Measurements from ENCODE around the gene CAND2. TPM values are rescaled to one million over a fixed set of nuclear protein-coding genes. Genes with fewer than 3 reads are reported as not detected.

The CAND2 gene
- total and polyA plus RNA-seq, 10 of the 15 experiments (the other 5 are each of a cell fraction or from before 2014, with no cell fraction given): 0.03 to 1.9 (median 0.52) TPM

GRCh38 chr3:12772462-12772861 is 24.0 kb upstream of the CAND2 start:
- Histone ChIP-seq H3K4me2 (ENCODE audit: control insufficient read depth, insufficient read depth) (no peak overlapping the region), H3K27me3 (replicated peaks in 1 of 2; ENCODE audit: control insufficient read depth in 2 of 2, insufficient read depth in 2 of 2, low read length in 1 of 2) (no peaks in the 10 kb centered on the region), H3K9ac (ENCODE audit: control insufficient read depth, insufficient read depth, low read length) (no peak overlapping the region), H2AFZ (ENCODE audit: control insufficient read depth, low read depth, low read length) (no peak overlapping the region), H3K9me3 (replicated peaks; ENCODE audit: control insufficient read depth, insufficient read depth, low read length) (peaks cover 7% of the 10 kb centered on the region; the same call in 2 of the 3 replicates), H3K36me3 (ENCODE audit: control insufficient read depth in 2 of 2, insufficient read depth in 2 of 2, low read length in 1 of 2) (no peaks in the 10 kb centered on the region), H3K4me1 (ENCODE audit: control insufficient read depth, insufficient read depth, low read length) (no peaks in the 10 kb centered on the region), H4K20me1 (ENCODE audit: control insufficient read depth, insufficient read depth) (no peaks in the 10 kb centered on the region), H3K79me2 (ENCODE audit: control insufficient read depth, insufficient read depth, low read length) (no peaks in the 10 kb centered on the region), H3K27ac (ENCODE audit: control insufficient read depth, insufficient read depth) (no peak overlapping the region), H3K4me3 (no peak overlapping the region)
- SMC1A ChIA-PET (ENCODE audit: uncharacterized antibody, unreplicated experiment): no interaction called here
- no peak for DNase-seq (ENCODE audit: low read depth, low spot score)
- 37% methylated on average over 5 of the region's 5 CpGs for WGBS (ENCODE audit: insufficient coverage, insufficient replicate concordance, low lambda C conversion rate, missing lambda C conversion rate)
- no peak for ATAC-seq
- POLR2A ChIA-PET: no interaction called here
- RAD21 ChIA-PET (ENCODE audit: unreplicated experiment): no interaction called here
- in situ Hi-C loops (cut with MboI) (no loop called here), intact Hi-C loops (cut with micrococcal nuclease; ENCODE audit: unreplicated experiment) (no loop called here)
- FAIRE-seq: no peak
- CTCF ChIA-PET: no interaction called here
- BruUV-seq (replicated peaks): no TSS peak
- no peak for TF ChIP-seq CREM (IDR thresholded peaks at IDR 0.05; ENCODE audit: low read depth)
- TF ChIP-seq EZH2 (IDR thresholded peaks at IDR 0.05; ENCODE audit: borderline replicate concordance, control insufficient read depth, low read depth, low read length): no peak
- no peak for TF ChIP-seq USF1 (IDR thresholded peaks at IDR 0.05; ENCODE audit: borderline replicate concordance, extremely low read length, insufficient read depth, low read depth, low read length)
- TF ChIP-seq HDAC2 (IDR thresholded peaks at IDR 0.05): no peak
- no peak for TF ChIP-seq ELK1 (IDR thresholded peaks at IDR 0.05; ENCODE audit: low read depth, low read length)
- no peak for TF ChIP-seq BCL3 (IDR thresholded peaks at IDR 0.05; ENCODE audit: borderline replicate concordance, insufficient read depth, low read depth, low read length, poor library complexity, severe bottlenecking)
- no peak for TF ChIP-seq ZBTB40 (IDR thresholded peaks at IDR 0.05; ENCODE audit: borderline replicate concordance)
- no peak for TF ChIP-seq GATAD2B (conservative IDR thresholded peaks at IDR 0.05; ENCODE audit: low read depth)
- TF ChIP-seq NRF1 (conservative IDR thresholded peaks at IDR 0.05; ENCODE audit: low read depth, low read length): no peak
- no peak for TF ChIP-seq PAX8 (IDR thresholded peaks at IDR 0.05)
- no peak for TF ChIP-seq CEBPZ (IDR thresholded peaks at IDR 0.05; ENCODE audit: low read depth, low read length)
- TF ChIP-seq RAD51 (IDR thresholded peaks at IDR 0.05): no peak
- no peak for TF ChIP-seq CHD1 (IDR thresholded peaks at IDR 0.05; ENCODE audit: low read depth, low read length)
- TF ChIP-seq ZNF274 (IDR thresholded peaks at IDR 0.05; ENCODE audit: insufficient read depth, insufficient read length): no peak

Measured in GM12878 (cell line).